GM19035 (cell line): Measurements from ENCODE around the gene CCL7.
"Not testable (repeated sequence)": the region's sequence is repeated elsewhere in the genome, so short reads cannot be mapped to it uniquely, and the experiment has no call there.

Experiments used
- ATAC-seq: cut with Tn5 transposase; IDR thresholded peaks from one replicate; pipeline ENCODE4 v1.9.1; 2021; ENCODE audit not compliant: unreplicated experiment

Gene CCL7

GRCh38 chr17:34269969-34270368 is at the start of gene CCL7:
Gene CCL7 (plus strand): TSS chr17:34270221. CDS start chr17:34270291, 70 bp downstream.
- ATAC-seq, result no peak

- ATAC-seq, result no peak
These were observed 49.1 kb upstream of the CCL7 start for GRCh38 chr17:34220752-34221395.

GRCh38 chr17:34221411-34221810 is 48.6 kb upstream of the CCL7 start:
- no peak for ATAC-seq

GRCh38 chr17:34222722-34223497 is 47.1 kb upstream of the CCL7 start:
- ATAC-seq, result no peak

- no peak for ATAC-seq
These were observed 45.0 kb upstream of the CCL7 start for GRCh38 chr17:34225046-34225445.

- ATAC-seq, result no peak
These were observed 43.8 kb upstream of the CCL7 start for GRCh38 chr17:34226011-34226743.

GRCh38 chr17:34226744-34227034 is 43.3 kb upstream of the CCL7 start:
- ATAC-seq, result no peak

GRCh38 chr17:34227293-34227692 is 42.7 kb upstream of the CCL7 start:
- not testable (repeated sequence) for ATAC-seq

- ATAC-seq, result no peak
These were observed 42.3 kb upstream of the CCL7 start for GRCh38 chr17:34227707-34228106.

GRCh38 chr17:34228781-34229180 is 41.2 kb upstream of the CCL7 start:
- ATAC-seq, result no peak

GRCh38 chr17:34230342-34230741 is 39.7 kb upstream of the CCL7 start:
- no peak for ATAC-seq

GRCh38 chr17:34234616-34235015 is 35.4 kb upstream of the CCL7 start:
- ATAC-seq, result no peak

- ATAC-seq, result no peak
These were observed 34.5 kb upstream of the CCL7 start for GRCh38 chr17:34235389-34236028.

GRCh38 chr17:34236281-34236892 is 33.6 kb upstream of the CCL7 start:
- ATAC-seq, result no peak

- no peak for ATAC-seq
These were observed 32.6 kb upstream of the CCL7 start for GRCh38 chr17:34237458-34237857.

GRCh38 chr17:34241062-34241461 is 29.0 kb upstream of the CCL7 start:
- no peak for ATAC-seq

- ATAC-seq, result no peak
These were observed 27.2 kb upstream of the CCL7 start for GRCh38 chr17:34242587-34243363.

- no peak for ATAC-seq
These were observed 26.4 kb upstream of the CCL7 start for GRCh38 chr17:34243364-34244320.

- no peak for ATAC-seq
These were observed 24.6 kb upstream of the CCL7 start for GRCh38 chr17:34245351-34245905.
